CD4-positive, alpha-beta T cell treated with Interleukin-4 for 1 hour (primary cell): Measurements from ENCODE around the gene NEU1.
"Not testable (repeated sequence)": the region's sequence is repeated elsewhere in the genome, so short reads cannot be mapped to it uniquely, and the experiment has no call there.

Experiments
- DNase-seq, 2 donors: peaks; one replicate each; pipeline ENCODE4 v3.0.0-alpha.2; 2020 to 2022

Gene NEU1

GRCh38 chr6:31837369-31838113 lies 25.1 kb downstream of the NEU1 start:
- DNase-seq = no peak

- DNase-seq = no peak
Measured at GRCh38 chr6:31836474-31837368, 25.9 kb downstream of the NEU1 start.

- DNase-seq = no peak
Measured at GRCh38 chr6:31836047-31836473, 26.6 kb downstream of the NEU1 start.

- DNase-seq = peak; percentile 82 to 85
Measured at GRCh38 chr6:31834367-31835250, 28.0 kb downstream of the NEU1 start.

- peak in 1 of 2 donors; percentile 53 for DNase-seq
Measured at GRCh38 chr6:31831350-31832215, 31.0 kb downstream of the NEU1 start.

- peak in 1 of 2 donors; percentile 42 for DNase-seq
Measured at GRCh38 chr6:31830886-31831335, 31.7 kb downstream of the NEU1 start.

- peak in 1 of 2 donors; percentile 75 for DNase-seq
Measured at GRCh38 chr6:31829633-31830283, 32.9 kb downstream of the NEU1 start.

GRCh38 chr6:31827286-31828079 lies 35.1 kb downstream of the NEU1 start, which contains the start of gene HSPA1B:
TSS of gene HSPA1B (plus strand) at chr6:31827738. CDS start at chr6:31827951, 213 bp downstream.
- peak; percentile 93 to 96 for DNase-seq

- DNase-seq = peak in 1 of 2 donors; percentile 36
Measured at GRCh38 chr6:31826793-31827285, 35.8 kb downstream of the NEU1 start.

GRCh38 chr6:31825553-31825952 lies 37.1 kb downstream of the NEU1 start:
- DNase-seq = no peak

GRCh38 chr6:31823592-31824196 lies 38.9 kb downstream of the NEU1 start:
- not testable (repeated sequence) for DNase-seq

- DNase-seq = peak; percentile 81 to 82
Measured at GRCh38 chr6:31822036-31822821, 40.4 kb downstream of the NEU1 start.

GRCh38 chr6:31821301-31822035 lies 41.2 kb downstream of the NEU1 start:
- DNase-seq = peak in 1 of 2 donors; percentile 48

GRCh38 chr6:31820399-31820798 lies 42.2 kb downstream of the NEU1 start:
- DNase-seq = not testable (repeated sequence)

- no peak for DNase-seq
Measured at GRCh38 chr6:31819871-31820299, 42.7 kb downstream of the NEU1 start.

GRCh38 chr6:31817929-31818511 lies 44.6 kb downstream of the NEU1 start:
- DNase-seq = not testable (repeated sequence)
